Stimulated activated CD4-positive, alpha-beta T cell treated with anti-CD3 and anti-CD28 coated beads, Interleukin-12 subunit alpha, Interleukin-12 subunit beta, amount 100 ng/mL, for 48 hours (primary cell): Measurements from ENCODE around the gene KRT71.
"Not testable (repeated sequence)": the region's sequence is repeated elsewhere in the genome, so short reads cannot be mapped to it uniquely, and the experiment has no call there.

Source experiments
- DNase-seq, 3 donors: peaks; one replicate each; pipeline ENCODE4 v3.0.0-alpha.2; 2020; ENCODE audit warnings: low read depth in 2 of 3, low spot score in 1 of 3

Gene KRT71

GRCh38 chr12:52552681-52553195 is at the start of gene KRT71:
KRT71 (minus strand) TSS chr12:52553145; CDS start chr12:52553077, 68 bp downstream.
- DNase-seq, result no peak

GRCh38 chr12:52602552-52602951 is 49.6 kb upstream of the KRT71 start:
- DNase-seq, result no peak

GRCh38 chr12:52601671-52602070 is 48.7 kb upstream of the KRT71 start:
- no peak for DNase-seq

- no peak for DNase-seq
These were observed 48.1 kb upstream of the KRT71 start, which contains the start of gene KRT72 for GRCh38 chr12:52600941-52601481. KRT72 (minus strand) TSS chr12:52601463; CDS start chr12:52601452, 11 bp downstream.

GRCh38 chr12:52600475-52600874 is 47.5 kb upstream of the KRT71 start:
- DNase-seq, result no peak

- DNase-seq, result no peak
These were observed 47.1 kb upstream of the KRT71 start for GRCh38 chr12:52600071-52600470.

- DNase-seq, result no peak
These were observed 46.0 kb upstream of the KRT71 start for GRCh38 chr12:52598966-52599365.

GRCh38 chr12:52594237-52594636 is 41.3 kb upstream of the KRT71 start:
- not testable (repeated sequence) for DNase-seq

- no peak for DNase-seq
These were observed 38.6 kb upstream of the KRT71 start for GRCh38 chr12:52591521-52591920.

GRCh38 chr12:52590021-52590420 is 37.1 kb upstream of the KRT71 start:
- no peak for DNase-seq

- DNase-seq, result no peak
These were observed 34.6 kb upstream of the KRT71 start for GRCh38 chr12:52587563-52587962.

- DNase-seq, result peak in 1 of 3 donors; percentile 20
These were observed 33.0 kb upstream of the KRT71 start for GRCh38 chr12:52585946-52586345.

GRCh38 chr12:52585066-52585465 is 32.1 kb upstream of the KRT71 start:
- DNase-seq, result no peak

GRCh38 chr12:52584156-52584682 is 31.3 kb upstream of the KRT71 start:
- no peak for DNase-seq

GRCh38 chr12:52582971-52583456 is 30.1 kb upstream of the KRT71 start:
- peak; percentile 34 to 62 (median 38) for DNase-seq

GRCh38 chr12:52582486-52582885 is 29.5 kb upstream of the KRT71 start:
- no peak for DNase-seq

GRCh38 chr12:52581481-52581880 is 28.5 kb upstream of the KRT71 start:
- DNase-seq, result no peak

GRCh38 chr12:52581066-52581465 is 28.1 kb upstream of the KRT71 start:
- no peak for DNase-seq

- no peak for DNase-seq
These were observed 27.6 kb upstream of the KRT71 start for GRCh38 chr12:52580496-52580895.

GRCh38 chr12:52579468-52580465 is 26.8 kb upstream of the KRT71 start:
- DNase-seq, result no peak

- no peak for DNase-seq
These were observed 25.5 kb upstream of the KRT71 start for GRCh38 chr12:52578469-52578868.

GRCh38 chr12:52577316-52577715 is 24.4 kb upstream of the KRT71 start:
- DNase-seq, result no peak
